Osteoblast (primary cell): ENCODE results near the gene RAI1. TPM values are rescaled to one million over a fixed set of nuclear protein-coding genes. Genes with fewer than 3 reads are reported as not detected.

ENCODE experiments used
- DNase-seq: peaks from one replicate; pipeline ENCODE4 v3.0.0; 2011; ENCODE audit warnings: low spot score, mixed read lengths; ENCODE audit not compliant: insufficient read length; ENCODE audit errors: missing footprints
- H2AFZ ChIP-seq: 2 replicates; pipeline ENCODE4 v1.6.0; 2011; ENCODE audit warnings: mild to moderate bottlenecking, low read length
- H3K27ac ChIP-seq: 2 replicates; pipeline ENCODE4 v1.5.1; 2011; ENCODE audit warnings: mild to moderate bottlenecking, low read depth, low read length, moderate library complexity
- H3K27me3 ChIP-seq: 2 replicates; pipeline ENCODE4 v1.6.0; 2012; ENCODE audit warnings: mild to moderate bottlenecking, control low read depth, inconsistent platforms, low read length, moderate library complexity; ENCODE audit not compliant: insufficient read depth
- H3K36me3 ChIP-seq: 2 replicates; pipeline ENCODE4 v1.5.1; 2011; ENCODE audit warnings: mild to moderate bottlenecking, low read length, control low read depth, moderate library complexity; ENCODE audit not compliant: insufficient read depth
- H3K4me1 ChIP-seq: 2 replicates; pipeline ENCODE4 v1.5.1; 2011; ENCODE audit warnings: mild to moderate bottlenecking, low read length, control low read depth, moderate library complexity; ENCODE audit not compliant: insufficient read depth
- H3K4me2 ChIP-seq: 2 replicates; pipeline ENCODE4 v1.6.0; 2011; ENCODE audit warnings: mild to moderate bottlenecking, low read length; ENCODE audit not compliant: insufficient read depth
- H3K4me3 ChIP-seq: fragments of 200-600 bp; sonication (generic); 3 replicates; pipeline ENCODE4 v1.5.1; 2012; ENCODE audit warnings: mild to moderate bottlenecking, low read length, inconsistent platforms; ENCODE audit not compliant: insufficient read depth
- H3K79me2 ChIP-seq: 2 replicates; pipeline ENCODE4 v1.6.0; 2012; ENCODE audit warnings: mild to moderate bottlenecking, low read length, control low read depth, inconsistent platforms; ENCODE audit not compliant: insufficient read depth
- H3K9me3 ChIP-seq: 2 replicates; pipeline ENCODE4 v1.5.1; 2011; ENCODE audit warnings: low read depth, low read length, control low read depth
- H4K20me1 ChIP-seq: 2 replicates; pipeline ENCODE4 v1.6.0; 2012; ENCODE audit warnings: mild to moderate bottlenecking, low read length, control low read depth; ENCODE audit not compliant: insufficient read depth
- CTCF ChIP-seq: IDR thresholded peaks from 2 replicates; pipeline ENCODE4 v1.5.1; 2011; ENCODE audit warnings: mild to moderate bottlenecking, low read depth, low read length, moderate library complexity; ENCODE audit errors: extremely low read depth
- total RNA-seq: library from RNA; depleted of rRNA; stranded (reverse); fragments of >200 nt; gene quantifications from 2 replicates; pipeline ENCODE4 v1.2.3, GENCODE V29; 2012

The RAI1 gene
- total RNA-seq, 1 donor = 15.6 TPM

- Histone ChIP-seq H3K36me3 (no peaks in the 10 kb centered on the region), H2AFZ (no peak overlapping the region), H3K27me3 (no peaks in the 10 kb centered on the region), H3K27ac (no peak overlapping the region), H3K79me2 (peaks cover 75% of the 10 kb centered on the region), H3K4me2 (no peak overlapping the region), H3K9me3 (no peaks in the 10 kb centered on the region), H3K4me3 (no peak overlapping the region), H4K20me1 (peaks cover 61% of the 10 kb centered on the region), H3K4me1 (peaks cover 8% of the 10 kb centered on the region)
- TF ChIP-seq CTCF = no peak
- no peak for DNase-seq
Measured at GRCh38 chr17:17721140-17721668, 39.9 kb downstream of the RAI1 start.

- peaks cover 72% of the 10 kb centered on the region for H3K79me2 ChIP-seq
- no peak overlapping the region for H3K27ac ChIP-seq
- H3K4me3 ChIP-seq = no peak overlapping the region
Measured at GRCh38 chr17:17722081-17722905, 41.0 kb downstream of the RAI1 start.

GRCh38 chr17:17722906-17723353, 41.7 kb downstream of the RAI1 start:
- Histone ChIP-seq H4K20me1 (peaks cover 68% of the 10 kb centered on the region), H3K4me3 (peak overlapping the region; percentile 75), H3K36me3 (no peaks in the 10 kb centered on the region), H3K4me1 (peaks cover 8% of the 10 kb centered on the region), H3K4me2 (peak overlapping the region; percentile 86), H2AFZ (no peak overlapping the region), H3K27me3 (no peaks in the 10 kb centered on the region), H3K79me2 (peaks cover 72% of the 10 kb centered on the region), H3K27ac (no peak overlapping the region), H3K9me3 (no peaks in the 10 kb centered on the region)
- DNase-seq = peak; percentile 80
- no peak for TF ChIP-seq CTCF

More at GRCh38 chr17:17722081-17722905, 41.0 kb downstream of the RAI1 start:
- peaks cover 8% of the 10 kb centered on the region for H3K4me1 ChIP-seq
- no peaks in the 10 kb centered on the region for H3K9me3 ChIP-seq
- H4K20me1 ChIP-seq = peaks cover 65% of the 10 kb centered on the region
- peak overlapping the region; percentile 86 for H3K4me2 ChIP-seq
- peak; percentile 90 for DNase-seq
- no peak overlapping the region for H2AFZ ChIP-seq
- no peak for TF ChIP-seq CTCF
- H3K36me3 ChIP-seq = no peaks in the 10 kb centered on the region
- H3K27me3 ChIP-seq = no peaks in the 10 kb centered on the region
